Muscle layer of duodenum (tissue), 2 donors: ENCODE measurements around the gene GREM1.

Source experiments
- H3K27ac ChIP-seq: one replicate; pipeline ENCODE4 v1.7.0; 2013; ENCODE audit warnings: mild to moderate bottlenecking, low read length
- H3K27me3 ChIP-seq: one replicate; pipeline ENCODE4 v1.7.0; 2013; ENCODE audit warnings: low read depth, mild to moderate bottlenecking, control low read depth, low read length
- H3K36me3 ChIP-seq, 2 donors: one replicate each; pipeline ENCODE4 v1.7.0; 2013; ENCODE audit warnings: low read length in 2 of 2, control low read depth in 1 of 2, mild to moderate bottlenecking in 1 of 2; ENCODE audit not compliant: insufficient read depth in 2 of 2, control insufficient read depth in 1 of 2
- H3K4me1 ChIP-seq, 2 donors: one replicate each; pipeline ENCODE4 v1.7.0; 2013; ENCODE audit warnings: low read length in 2 of 2, mild to moderate bottlenecking in 2 of 2, control low read depth in 1 of 2, moderate library complexity in 1 of 2; ENCODE audit not compliant: insufficient read depth in 2 of 2, control insufficient read depth in 1 of 2
- H3K4me3 ChIP-seq, 2 donors: one replicate each; pipeline ENCODE4 v1.7.0; 2013; ENCODE audit warnings: low read length in 2 of 2, low read depth in 1 of 2, mild to moderate bottlenecking in 1 of 2
- H3K9me3 ChIP-seq, 2 donors: one replicate each; pipeline ENCODE4 v1.7.0; 2013; ENCODE audit warnings: low read length in 2 of 2, control low read depth in 1 of 2, mild to moderate bottlenecking in 1 of 2; ENCODE audit not compliant: control insufficient read depth in 1 of 2
- donor health status: healthy.

The GREM1 gene

DNA sequence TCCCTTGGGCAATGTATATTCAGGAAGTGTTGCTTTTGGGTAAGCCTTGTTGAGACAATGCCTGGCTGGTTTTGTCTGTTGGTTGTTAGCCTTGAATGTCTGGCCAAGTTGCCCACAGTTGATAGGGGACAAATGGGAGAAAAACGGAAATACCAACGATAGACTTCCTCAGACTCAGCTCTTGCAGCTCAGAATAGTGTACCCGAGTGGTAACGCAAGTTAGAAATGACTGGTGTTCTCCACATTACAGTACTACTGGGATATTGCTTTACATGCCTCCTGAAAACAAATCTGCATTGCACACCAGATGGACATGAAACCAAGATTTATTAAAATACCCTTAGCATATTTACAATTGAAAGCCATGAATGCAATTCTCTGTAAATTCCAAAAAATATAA lies 47.4 kb downstream of the GREM1 start:
- Histone ChIP-seq H3K27me3 (no peaks in the 10 kb centered on the region), H3K9me3 (no peaks in the 10 kb centered on the region), H3K36me3 (no peaks in the 10 kb centered on the region), H3K4me3 (no peak overlapping the region), H3K4me1 (no peaks in the 10 kb centered on the region), H3K27ac (no peak overlapping the region)

DNA sequence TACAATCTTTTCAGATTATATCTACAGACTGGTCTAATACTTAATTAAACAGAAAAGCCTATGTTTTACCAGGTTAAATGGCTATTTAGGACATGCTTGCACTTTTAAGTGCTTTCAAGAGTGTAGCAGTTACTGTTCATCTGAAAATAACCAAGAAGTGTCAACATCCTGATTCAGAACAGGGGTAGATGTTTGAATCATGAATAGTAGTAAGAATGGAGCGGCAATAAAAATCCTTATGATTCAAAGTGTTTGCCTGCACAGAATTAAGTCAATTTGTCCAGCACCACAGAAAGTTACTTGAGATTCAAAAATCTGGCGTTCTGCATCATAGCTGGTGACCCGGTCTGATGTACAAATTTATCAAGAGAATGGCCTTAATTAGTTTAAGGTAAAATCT lies 48.3 kb downstream of the GREM1 start:
- no peaks in the 10 kb centered on the region for H3K9me3 ChIP-seq
- no peaks in the 10 kb centered on the region for H3K27me3 ChIP-seq
- no peak overlapping the region for H3K27ac ChIP-seq
- no peaks in the 10 kb centered on the region for H3K4me1 ChIP-seq
- no peak overlapping the region for H3K4me3 ChIP-seq
- no peaks in the 10 kb centered on the region for H3K36me3 ChIP-seq

DNA sequence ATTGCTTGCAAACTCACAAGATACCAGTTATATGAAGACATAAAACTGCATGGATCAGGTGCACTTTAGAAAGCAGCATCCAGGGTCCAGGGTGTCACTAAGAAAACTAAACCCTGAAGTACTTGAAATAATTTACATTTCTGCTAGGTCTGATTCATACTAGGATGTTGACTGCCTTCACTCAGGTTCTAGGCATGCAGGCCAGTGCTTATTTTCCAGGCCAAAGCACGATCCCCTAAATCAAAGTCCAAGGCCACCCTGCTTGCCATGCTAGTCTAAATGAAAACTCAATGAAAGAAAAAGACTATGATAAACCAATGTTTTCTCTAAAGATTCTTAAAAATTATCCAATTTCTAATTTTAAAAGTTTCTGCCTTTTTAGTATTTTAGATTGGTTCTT lies 49.4 kb downstream of the GREM1 start:
- H3K4me3 ChIP-seq: no peak overlapping the region
- no peaks in the 10 kb centered on the region for H3K4me1 ChIP-seq
- no peaks in the 10 kb centered on the region for H3K9me3 ChIP-seq
- no peaks in the 10 kb centered on the region for H3K36me3 ChIP-seq
- H3K27me3 ChIP-seq: no peaks in the 10 kb centered on the region
- H3K27ac ChIP-seq: no peak overlapping the region

DNA sequence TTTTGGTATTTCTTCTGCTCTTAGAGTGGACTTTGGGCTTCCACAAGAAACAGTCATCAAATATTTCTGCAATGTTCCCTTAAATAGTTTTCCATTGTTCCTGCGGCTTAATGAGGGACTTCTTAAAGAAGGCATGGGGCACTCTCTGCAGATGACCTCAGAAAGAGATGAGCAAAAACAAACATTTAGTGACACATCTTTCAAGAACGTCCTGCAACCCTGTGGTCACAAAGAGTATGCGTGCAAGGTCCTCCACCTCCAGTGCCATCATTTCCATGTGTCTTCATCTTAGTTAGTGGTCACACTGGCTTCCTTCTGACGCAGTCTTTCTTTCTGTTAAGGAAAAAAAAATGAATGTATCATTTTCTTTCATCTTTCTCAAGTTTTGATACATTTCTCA lies 56.2 kb downstream of the GREM1 start:
- Histone ChIP-seq H3K27me3 (no peaks in the 10 kb centered on the region), H3K9me3 (peaks cover 0 to 4% of the 10 kb centered on the region in 2 donors), H3K27ac (no peak overlapping the region), H3K4me3 (no peak overlapping the region), H3K4me1 (no peaks in the 10 kb centered on the region), H3K36me3 (peaks cover 0 to 15% of the 10 kb centered on the region in 2 donors)

DNA sequence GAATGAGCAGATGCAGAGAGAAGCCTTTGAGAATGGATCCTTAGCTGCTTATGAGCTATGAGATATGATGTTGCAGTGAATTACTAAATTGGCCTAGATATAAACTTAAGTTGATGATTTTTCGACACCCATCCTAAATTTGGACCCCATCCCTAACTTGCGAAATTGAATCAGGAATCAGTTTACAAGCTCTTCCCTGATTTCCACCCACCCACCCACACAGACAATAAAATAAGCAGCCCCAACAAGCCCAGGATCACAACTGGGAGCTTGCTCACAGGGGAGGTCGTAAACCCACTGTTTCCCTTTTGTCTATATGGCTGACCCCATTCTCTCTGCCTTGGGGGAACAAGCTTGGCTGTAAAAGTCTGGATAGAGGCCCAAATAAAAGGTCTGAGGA lies 57.3 kb downstream of the GREM1 start:
- H3K36me3 ChIP-seq: peaks cover 0 to 15% of the 10 kb centered on the region in 2 donors
- H3K9me3 ChIP-seq: peaks cover 0 to 7% of the 10 kb centered on the region in 2 donors
- no peak overlapping the region for H3K27ac ChIP-seq
- no peaks in the 10 kb centered on the region for H3K27me3 ChIP-seq
- no peak overlapping the region for H3K4me3 ChIP-seq
- H3K4me1 ChIP-seq: no peaks in the 10 kb centered on the region

DNA sequence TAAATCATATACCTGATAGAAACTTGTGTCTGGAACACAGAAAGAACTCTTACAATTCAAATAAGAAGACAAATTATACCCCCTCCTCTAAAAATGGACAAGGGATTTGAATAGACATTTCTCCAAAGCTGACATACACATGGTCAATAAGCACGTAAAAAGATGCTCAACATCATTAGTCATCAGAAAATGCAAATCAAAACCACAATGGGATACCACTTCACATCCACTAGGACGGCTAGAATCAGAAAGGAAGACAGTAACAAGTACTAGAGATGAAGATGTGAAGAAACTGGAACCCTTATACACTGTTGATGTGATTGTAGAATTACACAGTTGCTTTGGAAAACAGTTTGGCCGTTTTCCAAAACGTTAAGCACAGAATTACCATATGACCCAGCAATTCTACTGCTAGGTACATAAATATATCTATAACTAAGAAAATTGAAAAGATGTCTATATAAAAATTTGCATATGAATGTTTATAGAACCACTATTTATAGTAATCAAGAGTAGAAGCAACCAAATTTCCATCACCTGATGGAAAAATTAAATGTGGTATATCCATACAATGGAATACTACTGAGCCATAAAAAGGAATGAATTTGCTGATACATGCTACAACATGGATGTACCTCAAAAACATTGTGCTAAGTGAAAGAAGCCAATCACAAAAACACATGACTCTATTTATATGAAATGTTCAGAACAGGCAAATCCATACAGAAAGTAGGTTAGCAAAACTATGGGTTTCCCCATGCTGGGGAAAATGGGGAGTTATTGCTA lies 60.8 kb downstream of the GREM1 start:
- no peak overlapping the region for H3K27ac ChIP-seq
- no peaks in the 10 kb centered on the region for H3K27me3 ChIP-seq
- no peak overlapping the region for H3K4me3 ChIP-seq
- no peaks in the 10 kb centered on the region for H3K4me1 ChIP-seq
- peaks cover 0 to 7% of the 10 kb centered on the region in 2 donors for H3K9me3 ChIP-seq
- H3K36me3 ChIP-seq: peaks cover 0 to 12% of the 10 kb centered on the region in 2 donors

DNA sequence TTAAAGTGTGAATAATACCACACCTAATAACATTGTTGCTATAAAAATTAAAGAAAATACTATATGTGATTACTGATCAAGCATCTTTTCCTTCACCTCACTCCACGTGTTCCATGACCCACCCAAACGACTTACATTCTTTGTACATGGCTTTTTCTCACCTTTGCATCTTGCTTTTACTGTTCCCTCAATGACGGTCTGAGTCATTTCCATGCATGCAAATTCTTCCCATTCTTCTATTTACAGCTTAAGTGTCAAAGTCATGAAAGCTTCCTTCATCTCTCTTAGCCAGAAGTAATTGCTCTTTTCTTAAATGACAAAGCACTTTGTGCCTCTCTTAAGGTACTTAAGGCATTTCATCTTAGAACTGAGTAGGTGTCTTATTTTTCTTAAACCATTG lies 64.0 kb downstream of the GREM1 start:
- Histone ChIP-seq H3K36me3 (no peaks in the 10 kb centered on the region), H3K9me3 (peaks cover 0 to 7% of the 10 kb centered on the region in 2 donors), H3K27me3 (no peaks in the 10 kb centered on the region), H3K27ac (no peak overlapping the region), H3K4me3 (no peak overlapping the region), H3K4me1 (no peaks in the 10 kb centered on the region)

DNA sequence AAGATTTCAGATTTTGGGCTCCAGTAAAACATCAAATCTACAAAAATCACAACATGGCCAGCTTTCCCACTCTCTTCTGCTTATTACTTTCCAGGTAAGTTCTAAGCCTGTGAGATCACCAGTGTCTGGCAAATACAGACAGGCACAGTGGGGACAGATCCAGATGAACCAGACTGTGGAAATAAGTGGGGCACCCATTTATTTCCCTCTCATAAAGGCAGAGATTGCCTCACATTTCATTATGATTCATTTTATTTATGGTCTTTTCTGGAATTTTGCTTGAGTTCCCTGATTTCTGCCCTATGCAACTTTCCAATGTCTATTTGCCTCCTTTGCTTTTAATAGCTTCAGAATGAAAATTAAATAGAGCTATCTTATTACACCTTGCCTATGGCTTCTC lies 66.8 kb downstream of the GREM1 start:
- Histone ChIP-seq H3K36me3 (no peaks in the 10 kb centered on the region), H3K4me3 (no peak overlapping the region), H3K27ac (no peak overlapping the region), H3K27me3 (no peaks in the 10 kb centered on the region), H3K4me1 (no peaks in the 10 kb centered on the region), H3K9me3 (peaks cover 0 to 3% of the 10 kb centered on the region in 2 donors)

DNA sequence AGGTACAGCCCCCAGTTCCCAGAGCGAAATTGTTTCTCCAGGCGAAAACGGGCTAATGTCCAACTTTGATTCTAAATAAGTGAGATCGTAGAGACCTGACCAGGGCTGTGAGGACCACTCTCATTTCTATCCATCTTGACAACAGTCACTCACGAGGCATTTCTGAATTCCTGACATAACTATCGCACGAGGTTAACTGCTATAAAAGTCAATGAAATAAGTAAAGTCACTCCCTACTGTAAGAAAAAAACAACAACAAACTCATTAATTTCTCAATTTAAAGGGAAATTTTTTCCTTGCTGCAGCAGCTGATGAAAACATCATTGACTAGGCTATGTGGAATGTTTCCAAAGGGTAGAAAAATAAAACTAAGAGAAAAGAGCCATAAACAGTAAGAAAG lies 69.1 kb downstream of the GREM1 start:
- Histone ChIP-seq H3K36me3 (no peaks in the 10 kb centered on the region), H3K27ac (no peak overlapping the region), H3K4me3 (no peak overlapping the region), H3K4me1 (peaks cover 0 to 9% of the 10 kb centered on the region in 2 donors), H3K9me3 (no peaks in the 10 kb centered on the region), H3K27me3 (no peaks in the 10 kb centered on the region)

DNA sequence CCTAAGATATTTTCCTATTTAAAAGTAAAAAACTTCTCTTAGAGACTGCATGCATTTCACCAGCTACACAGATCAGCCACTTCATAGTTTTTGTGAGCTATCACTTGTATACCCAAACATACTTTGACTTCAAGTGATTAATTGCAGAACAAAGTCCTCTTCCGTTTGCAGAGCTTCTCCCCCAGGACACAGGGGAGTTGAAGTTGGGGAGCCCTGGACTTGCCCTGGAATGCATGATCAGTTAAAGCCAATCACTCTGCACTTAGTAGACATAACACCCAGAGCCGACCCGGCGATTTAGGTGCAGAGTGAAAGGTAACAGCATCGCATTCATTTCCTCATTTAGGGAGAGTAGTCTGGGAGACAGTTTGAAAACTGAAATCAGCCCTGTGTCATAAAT lies 70.1 kb downstream of the GREM1 start:
- Histone ChIP-seq H3K27me3 (no peaks in the 10 kb centered on the region), H3K27ac (no peak overlapping the region), H3K36me3 (no peaks in the 10 kb centered on the region), H3K9me3 (no peaks in the 10 kb centered on the region), H3K4me1 (peaks cover 0 to 9% of the 10 kb centered on the region in 2 donors), H3K4me3 (no peak overlapping the region)

DNA sequence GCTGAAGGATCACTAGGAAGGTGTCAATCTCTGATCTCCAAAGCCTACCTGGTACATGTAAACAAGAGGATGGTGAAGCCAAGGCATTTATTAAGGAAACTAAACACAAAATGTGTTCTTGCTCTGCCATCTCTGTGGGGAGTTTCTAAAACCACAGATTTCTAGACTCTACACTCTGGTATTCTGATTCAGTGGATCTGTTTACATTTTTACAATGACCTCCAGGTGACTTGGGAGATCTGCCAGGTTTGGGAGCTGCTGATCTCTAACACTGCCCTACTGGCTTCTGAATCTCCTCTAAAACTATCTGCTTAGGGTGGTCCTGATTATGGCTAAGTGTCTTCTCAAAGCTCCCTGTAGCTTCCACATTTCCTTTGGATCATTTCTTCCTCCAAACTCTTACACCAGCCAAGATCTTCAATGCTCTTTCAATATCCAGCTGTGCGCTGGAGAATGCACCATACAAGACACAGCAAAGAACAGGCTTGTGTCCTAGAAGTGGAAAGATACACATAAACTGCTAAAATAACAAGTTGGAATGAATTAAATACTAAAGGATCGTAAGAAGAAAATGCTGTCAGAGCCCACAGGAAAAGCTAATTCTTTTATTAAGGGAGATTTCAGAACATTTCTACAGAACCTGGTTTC lies 72.7 kb downstream of the GREM1 start:
- Histone ChIP-seq H3K36me3 (no peaks in the 10 kb centered on the region), H3K27ac (no peak overlapping the region), H3K4me3 (no peak overlapping the region), H3K27me3 (no peaks in the 10 kb centered on the region), H3K9me3 (no peaks in the 10 kb centered on the region), H3K4me1 (peaks cover 0 to 9% of the 10 kb centered on the region in 2 donors)
